OCI-LY7 (cell line): ENCODE measurements around the gene PTPN13. TPM values are rescaled to one million over a fixed set of nuclear protein-coding genes. Genes with fewer than 3 reads are reported as not detected.

Experiments used
- BruUV-seq: library from RNA; stranded (reverse); fragments of 400-500 nt; replicated peaks from 2 replicates; lab custom pipeline; 2021; lab: Mats Ljungman, UMichigan
- CTCF ChIA-PET: fragments of 300-600 bp; sonication (Branson Sonifier 250); formaldehyde crosslinking; loops from one replicate; lab custom pipeline; 2022; ENCODE audit warnings: antibody characterized with exemption; ENCODE audit not compliant: unreplicated experiment; lab: Charles Lee
- POLR2A ChIA-PET: fragments of 300-600 bp; sonication (Branson Sonifier 250); formaldehyde crosslinking; loops from one replicate; lab custom pipeline; 2022; ENCODE audit warnings: antibody characterized with exemption; lab: Charles Lee
- DNase-seq: peaks from one replicate; pipeline ENCODE4 v3.0.0-alpha.2; 2015; ENCODE audit warnings: low spot score
- H2AFZ ChIP-seq: fragments of 200-600 bp; sonication (generic), shearing (Covaris generic); 2 replicates; pipeline ENCODE4 v1.6.1; 2014; ENCODE audit warnings: mild to moderate bottlenecking, antibody characterized with exemption, low read length, moderate library complexity
- H3K27ac ChIP-seq: fragments of 200-600 bp; sonication (generic); 2 replicates; pipeline ENCODE4 v1.5.1; 2014; ENCODE audit warnings: mixed run types, low read depth, mild to moderate bottlenecking, moderate library complexity, low read length, inconsistent platforms; ENCODE audit not compliant: poor library complexity, severe bottlenecking
- H3K36me3 ChIP-seq: fragments of 200-600 bp; sonication (generic); 2 replicates; pipeline ENCODE4 v1.6.1; 2014; ENCODE audit warnings: mild to moderate bottlenecking, antibody characterized with exemption, low read length, moderate library complexity, mixed read lengths; ENCODE audit not compliant: insufficient read depth
- H3K4me1 ChIP-seq: fragments of 200-600 bp; sonication (generic); 2 replicates; pipeline ENCODE4 v1.5.1; 2014; ENCODE audit warnings: mild to moderate bottlenecking, low read length; ENCODE audit not compliant: insufficient read depth, poor library complexity, severe bottlenecking
- H3K4me2 ChIP-seq: fragments of 200-600 bp; sonication (generic); 2 replicates; pipeline ENCODE4 v1.6.1; 2014; ENCODE audit warnings: mild to moderate bottlenecking, low read length
- H3K4me3 ChIP-seq: fragments of 200-600 bp; sonication (generic); 2 replicates; pipeline ENCODE4 v1.5.1; 2014; ENCODE audit warnings: mild to moderate bottlenecking, low read depth, low read length; ENCODE audit not compliant: poor library complexity, severe bottlenecking
- H3K79me2 ChIP-seq: fragments of 200-600 bp; sonication (generic); 2 replicates; pipeline ENCODE4 v1.6.1; 2016; ENCODE audit warnings: low read depth, mild to moderate bottlenecking, low read length, moderate library complexity, mixed read lengths; ENCODE audit not compliant: insufficient read depth
- H3K9me2 ChIP-seq: fragments of 200-600 bp; sonication (generic); 2 replicates; pipeline ENCODE4 v1.6.1; 2016; ENCODE audit warnings: mild to moderate bottlenecking, low read length, mixed read lengths; ENCODE audit not compliant: insufficient read depth
- H3K9me3 ChIP-seq: fragments of 200-600 bp; sonication (generic); 2 replicates; pipeline ENCODE4 v1.6.1; 2014; ENCODE audit warnings: mild to moderate bottlenecking, mixed run types, low read length, mixed read lengths
- H4K20me1 ChIP-seq: fragments of 200-600 bp; sonication (generic); 2 replicates; pipeline ENCODE4 v1.6.1; 2014; ENCODE audit warnings: mild to moderate bottlenecking, antibody characterized with exemption, low read length, moderate library complexity, mixed read lengths; ENCODE audit not compliant: insufficient read depth
- CTCF ChIP-seq: fragments of 200-600 bp; sonication (generic); conservative IDR thresholded peaks from 2 replicates; pipeline ENCODE4 v1.5.1; 2014; ENCODE audit warnings: mild to moderate bottlenecking, antibody characterized with exemption, low read length, moderate library complexity, mixed read lengths
- EZH2phosphoT487 ChIP-seq: fragments of 200-600 bp; sonication (generic); IDR thresholded peaks from 2 replicates; pipeline ENCODE4 v1.6.1; 2018; ENCODE audit warnings: low read depth, borderline replicate concordance, mild to moderate bottlenecking, mixed run types, antibody characterized with exemption, low read length, moderate library complexity, mixed read lengths
- intact Hi-C: fragments of 100-400 bp; cut with micrococcal nuclease; formaldehyde crosslinking; loops from one replicate; pipeline ENCODE4 v1.10.0; 2022; ENCODE audit not compliant: unreplicated experiment
- total RNA-seq, 2 experiments: library from RNA; depleted of rRNA in 1 of 2; stranded (reverse); fragments of >200 nt in 1 of 2; shearing (Covaris generic) in 1 of 2; gene quantifications; 2 replicates each; pipeline ENCODE4 v1.2.3, GENCODE V29; 2014 to 2022

PTPN13 gene
- total RNA-seq, 2 experiments from 2014 or later = not detected

GRCh38 chr4:86611757-86612156, 17.6 kb downstream of the PTPN13 start:
- Histone ChIP-seq H3K4me1 (no peaks in the 10 kb centered on the region), H2AFZ (no peak overlapping the region), H4K20me1 (no peaks in the 10 kb centered on the region), H3K27ac (no peak overlapping the region), H3K9me2 (no peaks in the 10 kb centered on the region), H3K4me3 (no peak overlapping the region), H3K79me2 (no peaks in the 10 kb centered on the region), H3K9me3 (no peaks in the 10 kb centered on the region), H3K36me3 (no peaks in the 10 kb centered on the region), H3K4me2 (no peak overlapping the region)
- TF ChIP-seq EZH2phosphoT487 = no peak
- no peak for TF ChIP-seq CTCF
- CTCF ChIA-PET = no interaction called here
- intact Hi-C loops = no loop called here
- BruUV-seq = no TSS peak
- POLR2A ChIA-PET = interaction anchor here (0.6 to 1.0 kb wide), 2 partner anchors 8 to 1432 kb away, joined by 3 read pairs; no protein-coding TSS in a partner anchor
- DNase-seq = no peak

GRCh38 chr4:86613734-86614133, 19.6 kb downstream of the PTPN13 start:
- H3K9me2 ChIP-seq = no peaks in the 10 kb centered on the region
- no peaks in the 10 kb centered on the region for H3K9me3 ChIP-seq
- no peak for DNase-seq
- no peak overlapping the region for H3K4me2 ChIP-seq
- TF ChIP-seq EZH2phosphoT487 = no peak
- no peak for TF ChIP-seq CTCF
- H3K36me3 ChIP-seq = no peaks in the 10 kb centered on the region
- BruUV-seq = no TSS peak
- no peaks in the 10 kb centered on the region for H4K20me1 ChIP-seq
- POLR2A ChIA-PET = interaction anchor here (0.7 kb wide), 1 partner anchor 235 kb away, joined by 5 read pairs; the partner anchor contains the start of gene SLC10A6
- H3K4me3 ChIP-seq = no peak overlapping the region
- no peak overlapping the region for H2AFZ ChIP-seq
- H3K27ac ChIP-seq = no peak overlapping the region
- CTCF ChIA-PET = no interaction called here
- H3K4me1 ChIP-seq = no peaks in the 10 kb centered on the region
- intact Hi-C loops = no loop called here
- no peaks in the 10 kb centered on the region for H3K79me2 ChIP-seq

- no peaks in the 10 kb centered on the region for H4K20me1 ChIP-seq
- TF ChIP-seq CTCF = no peak
- H3K79me2 ChIP-seq = no peaks in the 10 kb centered on the region
- BruUV-seq = no TSS peak
- CTCF ChIA-PET = no interaction called here
- H3K4me1 ChIP-seq = no peaks in the 10 kb centered on the region
- H3K4me3 ChIP-seq = no peak overlapping the region
- no peak overlapping the region for H3K27ac ChIP-seq
- H3K36me3 ChIP-seq = no peaks in the 10 kb centered on the region
- H3K9me2 ChIP-seq = no peaks in the 10 kb centered on the region
- no peak overlapping the region for H2AFZ ChIP-seq
- H3K9me3 ChIP-seq = no peaks in the 10 kb centered on the region
- POLR2A ChIA-PET = no interaction called here
- intact Hi-C loops = no loop called here
- DNase-seq = no peak
- no peak overlapping the region for H3K4me2 ChIP-seq
Observed at GRCh38 chr4:86614865-86615264, 20.8 kb downstream of the PTPN13 start.
